AG09319 (cell line): ENCODE data around the gene OCLN.
"Not testable (repeated sequence)": the region's sequence is repeated elsewhere in the genome, so short reads cannot be mapped to it uniquely, and the experiment has no call there.

Experiments used
- DNase-seq: peaks from one replicate; pipeline ENCODE4 v3.0.0-alpha.2; 2010; ENCODE audit warnings: low read depth; ENCODE audit errors: extremely low read depth
- CTCF ChIP-seq: IDR thresholded peaks from 2 replicates; pipeline ENCODE4 v1.5.1; 2011; ENCODE audit warnings: low read depth, mild to moderate bottlenecking, inconsistent platforms, low read length, moderate library complexity

Gene OCLN, protein sequence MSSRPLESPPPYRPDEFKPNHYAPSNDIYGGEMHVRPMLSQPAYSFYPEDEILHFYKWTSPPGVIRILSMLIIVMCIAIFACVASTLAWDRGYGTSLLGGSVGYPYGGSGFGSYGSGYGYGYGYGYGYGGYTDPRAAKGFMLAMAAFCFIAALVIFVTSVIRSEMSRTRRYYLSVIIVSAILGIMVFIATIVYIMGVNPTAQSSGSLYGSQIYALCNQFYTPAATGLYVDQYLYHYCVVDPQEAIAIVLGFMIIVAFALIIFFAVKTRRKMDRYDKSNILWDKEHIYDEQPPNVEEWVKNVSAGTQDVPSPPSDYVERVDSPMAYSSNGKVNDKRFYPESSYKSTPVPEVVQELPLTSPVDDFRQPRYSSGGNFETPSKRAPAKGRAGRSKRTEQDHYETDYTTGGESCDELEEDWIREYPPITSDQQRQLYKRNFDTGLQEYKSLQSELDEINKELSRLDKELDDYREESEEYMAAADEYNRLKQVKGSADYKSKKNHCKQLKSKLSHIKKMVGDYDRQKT

DNA sequence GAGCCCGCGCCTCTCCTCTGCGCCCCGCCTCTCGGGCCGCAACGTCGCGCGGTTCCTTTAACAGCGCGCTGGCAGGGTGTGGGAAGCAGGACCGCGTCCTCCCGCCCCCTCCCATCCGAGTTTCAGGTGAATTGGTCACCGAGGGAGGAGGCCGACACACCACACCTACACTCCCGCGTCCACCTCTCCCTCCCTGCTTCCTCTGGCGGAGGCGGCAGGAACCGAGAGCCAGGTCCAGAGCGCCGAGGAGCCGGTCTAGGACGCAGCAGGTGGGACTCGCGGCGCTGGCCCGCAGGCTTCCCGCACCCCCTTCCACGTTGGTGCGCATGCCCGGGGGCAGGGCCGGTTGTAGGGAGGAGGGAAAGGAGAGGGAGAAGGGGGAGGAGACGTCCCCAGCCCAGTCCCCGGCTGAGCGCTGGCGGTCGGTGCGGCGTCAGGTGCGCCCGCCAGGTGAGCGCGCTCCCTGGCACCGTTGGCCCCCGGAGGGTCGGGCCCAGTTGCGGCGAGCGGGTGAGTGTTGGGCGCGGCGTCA lies at the start of gene OCLN:
TSS of gene OCLN (plus strand) at position 400 of the 532 bp plus-strand sequence. CDS start 11,455 bp downstream, outside the sequence.
- TF ChIP-seq CTCF: no peak
- no peak for DNase-seq

- DNase-seq: no peak
- TF ChIP-seq CTCF: no peak
Observed at GRCh38 chr5:69444127-69444754, 48.3 kb upstream of the OCLN start.

DNA sequence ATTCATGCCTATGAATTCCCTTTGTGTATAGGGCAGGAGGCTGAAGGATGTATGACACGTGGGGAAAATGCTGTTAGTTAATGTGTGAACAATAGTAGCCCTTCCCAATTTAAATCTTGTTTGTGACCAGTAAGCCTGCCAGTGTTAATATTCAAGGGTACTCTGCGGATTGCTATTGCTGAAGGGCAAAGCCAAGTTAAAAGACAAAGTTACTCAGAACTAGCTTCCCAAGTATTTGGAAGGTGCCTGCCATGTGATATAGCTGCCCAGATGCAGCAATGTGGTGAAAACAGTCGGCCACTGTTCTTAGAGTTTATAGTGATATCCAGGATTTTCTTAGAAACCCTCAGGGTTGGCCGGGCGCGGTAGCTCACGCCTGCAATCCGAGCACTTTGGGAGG lies 43.1 kb upstream of the OCLN start:
- no peak for TF ChIP-seq CTCF
- DNase-seq: no peak

- peak; percentile 14 for DNase-seq
- TF ChIP-seq CTCF: no peak
Observed at GRCh38 chr5:69450116-69450515, 42.5 kb upstream of the OCLN start.

DNA sequence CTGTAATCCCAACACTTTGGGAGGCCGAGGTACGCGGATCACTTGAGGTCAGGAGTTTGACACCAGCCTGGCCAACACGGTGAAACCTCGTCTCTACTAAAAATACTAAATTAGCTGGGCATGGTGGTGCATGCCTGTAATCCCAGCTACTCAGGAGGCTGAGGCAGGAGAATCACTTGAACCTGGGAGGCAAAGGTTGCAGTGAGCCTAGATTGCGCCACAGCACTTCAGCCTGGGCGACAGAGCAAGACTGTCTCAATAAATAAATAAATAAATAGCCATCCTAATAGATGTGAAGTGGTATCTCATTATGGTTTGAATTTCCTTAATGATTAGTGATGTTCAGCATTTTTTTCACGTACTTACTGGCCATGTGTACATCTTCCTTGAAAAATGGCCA lies 42.1 kb upstream of the OCLN start:
- not testable (repeated sequence) for DNase-seq

DNA sequence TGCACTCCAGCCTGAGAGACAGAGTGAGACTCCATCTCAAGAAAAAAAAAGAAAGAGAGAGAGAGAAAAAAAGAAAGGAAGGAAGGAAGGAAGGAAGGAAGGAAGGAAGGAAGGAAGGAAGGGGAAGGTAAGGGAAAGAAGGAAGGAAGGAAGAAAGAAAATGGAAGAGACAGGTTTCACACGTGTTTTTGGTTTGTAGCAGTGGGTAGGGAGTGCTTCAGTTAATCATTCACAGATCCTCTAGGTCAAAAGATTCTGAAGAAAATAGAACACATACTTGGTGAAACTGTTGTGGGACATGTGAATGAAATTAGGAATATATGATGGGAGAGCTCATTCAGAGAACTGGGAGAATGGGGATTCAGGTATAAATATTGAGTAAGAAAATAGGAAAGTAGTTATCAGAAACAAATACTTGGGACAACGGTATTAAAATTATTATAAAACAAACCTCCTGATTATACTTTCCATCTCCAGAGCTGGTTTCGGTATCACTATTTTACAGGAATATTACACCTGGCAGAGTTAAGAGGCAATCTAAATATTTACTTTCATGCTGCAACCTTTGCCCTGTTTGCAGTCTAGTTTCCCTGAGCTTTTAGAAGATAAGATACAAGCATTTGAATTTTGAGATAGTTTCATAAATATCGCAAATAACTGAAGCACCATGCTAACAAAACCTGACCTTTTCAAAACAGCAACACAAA lies 40.5 kb upstream of the OCLN start:
- no peak for DNase-seq

GRCh38 chr5:69453487-69453886 lies 39.1 kb upstream of the OCLN start:
- not testable (repeated sequence) for DNase-seq

More for the DNA sequence above, 40.5 kb upstream of the OCLN start:
- TF ChIP-seq CTCF: no peak
